GM21360 (cell line): ENCODE measurements around the gene ITPR1.
A peak's percentile ranks its signal among the peaks of the same experiment; 100 is the strongest.

ENCODE experiments used
- ATAC-seq: cut with Tn5 transposase; IDR thresholded peaks from one replicate; pipeline ENCODE4 v1.9.1; 2021; ENCODE audit warnings: mild to moderate bottlenecking, moderate library complexity; ENCODE audit not compliant: unreplicated experiment

ITPR1 gene

DNA sequence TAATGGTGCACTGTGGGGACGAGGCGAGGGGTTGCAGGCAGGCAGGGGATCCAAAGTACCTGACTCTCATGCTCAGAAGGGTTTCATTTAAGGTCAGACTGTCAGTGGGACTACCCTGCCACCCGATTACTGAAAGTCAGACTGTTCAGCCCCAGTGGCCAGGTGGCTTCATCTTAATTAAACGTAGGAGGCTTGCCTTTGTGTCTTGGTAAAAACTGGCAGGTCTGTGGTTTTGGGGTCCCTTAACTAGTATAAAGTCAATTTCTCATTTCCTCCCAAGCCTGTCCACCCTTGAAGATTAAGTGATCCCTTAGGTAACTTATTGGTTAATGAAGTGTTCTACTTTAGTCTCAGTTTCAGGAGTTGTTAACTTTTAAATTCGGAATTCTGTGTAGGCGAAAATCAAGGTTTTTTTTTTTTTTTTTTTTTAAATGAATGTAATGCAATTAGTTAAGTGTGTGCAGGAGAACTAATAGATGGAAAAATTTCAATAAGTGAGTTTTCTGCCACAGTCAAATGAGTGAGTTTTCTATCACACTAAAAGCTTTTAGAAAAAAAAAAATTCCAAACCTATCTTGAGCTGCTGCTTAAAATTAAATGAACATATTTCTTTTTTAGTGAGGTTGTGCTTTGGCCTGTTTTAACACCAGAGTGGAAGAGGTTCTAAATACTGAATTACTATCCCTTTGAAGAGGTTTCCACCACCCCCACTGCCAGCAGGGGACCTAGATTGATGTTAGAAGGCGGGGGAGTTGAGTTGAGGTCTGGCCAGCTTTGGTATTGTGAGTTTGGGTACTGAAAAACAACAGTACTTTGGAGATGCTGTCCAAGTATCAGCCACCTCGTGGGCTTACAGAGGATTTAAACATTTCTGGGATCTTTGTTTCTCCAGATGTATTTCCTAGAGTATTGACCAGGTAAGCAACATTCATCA lies 15.2 kb downstream of the ITPR1 start:
- ATAC-seq, result peak; percentile 58

DNA sequence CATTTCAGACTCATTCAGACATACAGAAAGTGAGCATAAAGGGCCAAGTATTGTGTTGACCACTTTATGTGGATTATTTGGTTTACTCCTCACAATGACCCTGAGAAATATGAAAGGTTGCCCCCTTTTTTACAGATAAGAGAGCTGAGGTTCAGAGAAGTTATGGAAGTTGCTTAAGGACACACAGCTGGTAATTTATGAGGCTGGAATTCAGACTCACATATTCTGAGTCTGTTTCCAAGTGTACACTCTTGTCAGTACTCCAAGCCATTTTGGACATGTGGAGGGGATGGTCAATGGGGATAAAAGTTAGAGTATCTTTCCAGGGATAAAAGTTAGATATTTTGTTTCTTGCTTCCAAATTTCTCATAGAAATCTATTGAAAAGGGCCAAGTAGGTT lies 15.9 kb downstream of the ITPR1 start:
- no peak for ATAC-seq

DNA sequence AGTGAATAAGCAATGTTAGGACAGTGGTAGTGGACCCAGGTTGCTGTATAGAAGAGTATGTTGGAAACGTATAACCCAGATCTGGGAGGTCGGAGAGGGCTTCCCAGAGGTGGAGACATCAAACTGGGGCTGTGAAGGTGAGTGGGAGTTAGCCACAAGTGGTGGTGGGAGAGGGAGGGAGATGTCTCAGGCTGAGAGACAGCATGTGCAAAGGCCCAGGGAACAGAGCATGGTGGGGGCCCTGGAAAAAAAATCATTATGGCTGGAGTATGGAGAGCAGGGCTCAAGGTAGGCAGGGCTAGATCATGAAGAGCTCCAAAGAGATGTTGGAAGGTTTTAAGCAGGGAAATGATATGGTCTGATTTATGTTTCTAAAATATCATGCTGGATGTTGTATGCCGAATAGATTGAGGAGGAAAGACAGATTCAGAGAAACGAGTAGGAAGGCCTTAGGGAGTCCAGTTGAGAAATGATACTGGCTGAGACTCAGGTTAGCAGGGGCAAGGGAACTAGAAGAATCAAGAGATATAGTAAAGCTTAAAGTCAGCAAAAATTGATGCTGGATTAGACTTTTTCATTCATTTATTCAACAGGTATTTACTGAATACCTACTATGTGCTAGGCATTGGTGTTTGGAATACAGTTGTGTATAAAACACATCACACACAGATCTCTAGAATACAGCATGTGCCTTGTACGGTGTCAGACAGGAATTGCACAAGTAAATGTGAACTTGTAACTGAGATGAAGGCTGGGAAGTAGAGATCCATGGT lies 17.0 kb downstream of the ITPR1 start:
- ATAC-seq, result no peak

DNA sequence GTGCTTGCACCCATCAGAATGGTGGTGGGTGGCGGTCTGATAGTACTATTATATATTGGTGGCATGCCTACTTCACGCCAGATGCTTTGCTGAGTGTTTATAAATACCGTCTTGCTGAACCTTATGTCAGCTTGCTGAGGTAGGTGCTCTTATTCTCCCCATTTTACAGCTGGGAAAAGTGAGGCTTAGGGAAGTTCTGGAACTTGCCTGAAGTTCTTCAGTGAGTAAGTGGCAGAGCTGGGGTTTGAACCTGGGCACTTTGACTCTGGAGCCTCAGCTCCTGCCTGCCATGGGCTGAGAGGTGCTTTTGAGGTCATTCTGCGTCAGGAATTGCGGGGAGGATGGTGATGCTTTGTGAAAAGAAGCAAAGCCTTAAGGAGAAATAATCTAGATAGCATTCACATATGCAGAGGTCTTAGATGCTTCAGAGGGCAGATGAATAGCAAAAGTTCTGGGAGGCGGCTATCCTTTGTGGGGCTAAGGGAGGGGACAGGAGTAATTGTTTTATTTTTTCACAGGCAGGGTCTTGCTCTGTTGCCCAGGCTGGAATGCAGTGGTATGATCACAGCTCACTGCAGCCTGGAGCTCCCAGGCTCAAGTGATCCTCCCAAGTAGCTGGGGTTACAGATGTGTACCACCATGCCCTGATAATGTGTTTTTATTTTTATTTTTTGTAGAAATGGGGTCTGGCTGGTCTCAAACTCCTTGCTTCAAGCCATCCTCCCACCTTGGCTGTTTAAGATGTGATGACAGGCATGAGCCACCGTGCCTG lies 18.5 kb downstream of the ITPR1 start:
- ATAC-seq, result no peak

DNA sequence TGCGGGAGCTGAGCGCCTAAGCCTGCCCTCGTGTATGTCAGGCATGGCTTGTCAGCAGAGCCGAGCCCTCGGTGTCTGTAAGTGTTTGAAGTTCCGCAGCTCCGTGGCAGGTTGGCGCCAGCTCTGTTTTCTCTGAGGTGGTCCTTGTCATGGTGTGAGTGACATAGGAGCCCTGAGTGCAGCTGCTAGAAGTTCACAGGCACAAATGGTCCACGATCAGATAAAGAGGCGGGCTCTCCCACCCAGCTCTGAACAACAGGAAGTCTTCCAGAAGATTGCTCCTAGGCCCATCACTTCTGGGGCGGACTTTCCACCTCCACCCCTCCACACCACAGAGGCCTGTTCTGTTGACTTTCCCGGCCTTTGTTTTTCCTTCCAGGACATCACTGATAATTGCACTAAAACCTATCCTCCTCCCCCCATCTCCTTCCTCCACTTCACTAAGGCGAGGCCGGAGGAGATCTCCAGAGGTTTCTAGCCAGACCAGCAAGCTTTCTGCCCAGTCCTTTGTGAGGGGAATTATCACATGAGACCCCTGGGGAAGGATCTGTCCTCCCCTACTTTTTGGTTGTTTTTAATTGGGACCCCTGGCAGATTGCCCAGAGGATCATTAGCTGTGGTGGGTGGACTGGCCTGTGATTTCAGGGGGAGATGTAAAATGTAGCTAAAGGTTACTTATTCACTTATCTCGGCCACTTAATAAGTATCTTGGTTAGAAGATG lies 19.9 kb downstream of the ITPR1 start:
- no peak for ATAC-seq

DNA sequence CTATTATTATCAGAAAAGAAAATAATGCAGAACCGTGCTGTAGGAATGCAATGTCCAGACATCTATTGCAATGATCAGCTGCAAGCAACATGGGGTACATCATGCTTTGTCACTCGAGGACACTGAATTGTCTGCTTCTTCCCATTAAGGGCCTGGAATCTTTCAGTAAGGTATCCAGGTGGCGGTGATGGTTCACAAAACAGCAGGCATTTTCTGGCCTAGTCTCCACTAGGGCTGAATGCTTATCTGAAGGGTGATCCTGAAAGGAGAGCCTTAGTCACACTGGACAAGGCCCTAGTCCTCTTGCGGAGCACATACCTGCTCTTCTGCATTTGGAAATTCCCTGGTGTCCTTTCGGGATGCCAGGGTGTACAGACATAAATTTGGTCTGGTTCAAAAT lies 21.2 kb downstream of the ITPR1 start:
- ATAC-seq, result no peak

DNA sequence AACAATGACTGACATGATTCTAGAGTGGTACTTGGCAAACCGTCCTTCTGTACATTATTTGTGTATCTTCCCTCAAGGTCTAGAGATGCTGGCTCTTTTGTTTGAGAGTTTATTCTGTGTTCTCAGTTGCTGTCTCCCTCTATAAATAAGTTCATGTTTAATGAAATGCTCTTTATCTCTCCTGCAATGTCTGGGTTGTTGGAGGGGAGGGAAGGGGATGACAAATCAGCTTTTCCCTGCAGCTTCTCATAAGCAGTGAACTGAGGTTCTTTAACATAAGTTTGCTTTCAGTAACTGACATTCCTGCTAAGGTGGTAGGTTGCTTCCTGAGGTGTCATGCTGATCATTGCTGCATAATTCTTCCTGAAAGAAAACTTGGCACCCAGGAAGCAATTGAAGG lies 21.8 kb downstream of the ITPR1 start:
- no peak for ATAC-seq

DNA sequence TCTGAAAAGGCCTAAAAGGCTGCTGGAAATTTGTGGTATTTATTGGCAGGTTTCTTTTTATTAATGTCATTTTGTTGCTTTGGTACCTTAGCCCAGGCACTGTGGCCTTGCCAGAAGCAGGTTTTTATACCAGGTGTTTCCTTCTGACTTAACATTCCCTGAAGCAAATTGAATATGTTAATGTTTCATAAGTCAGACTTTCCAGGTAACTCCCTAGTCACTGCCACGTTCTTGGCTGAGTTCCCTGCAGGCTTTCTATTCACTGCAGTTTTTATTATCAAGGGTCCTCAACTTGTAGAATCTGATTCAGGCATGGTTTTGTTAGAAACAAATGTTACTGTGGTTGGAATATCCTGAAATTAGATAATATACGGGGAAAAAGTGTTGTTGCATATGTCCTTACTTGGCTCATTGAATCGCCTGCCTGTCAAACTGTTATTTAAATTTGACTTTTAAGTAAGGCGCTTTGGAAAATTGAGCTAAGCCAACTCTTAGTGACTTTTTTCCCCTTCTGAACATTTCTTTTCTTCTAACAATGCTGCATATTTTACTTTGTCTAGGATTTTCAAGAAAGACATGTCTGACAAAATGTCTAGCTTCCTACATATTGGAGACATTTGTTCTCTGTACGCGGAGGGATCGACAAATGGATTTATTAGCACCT lies 22.9 kb downstream of the ITPR1 start:
- no peak for ATAC-seq

DNA sequence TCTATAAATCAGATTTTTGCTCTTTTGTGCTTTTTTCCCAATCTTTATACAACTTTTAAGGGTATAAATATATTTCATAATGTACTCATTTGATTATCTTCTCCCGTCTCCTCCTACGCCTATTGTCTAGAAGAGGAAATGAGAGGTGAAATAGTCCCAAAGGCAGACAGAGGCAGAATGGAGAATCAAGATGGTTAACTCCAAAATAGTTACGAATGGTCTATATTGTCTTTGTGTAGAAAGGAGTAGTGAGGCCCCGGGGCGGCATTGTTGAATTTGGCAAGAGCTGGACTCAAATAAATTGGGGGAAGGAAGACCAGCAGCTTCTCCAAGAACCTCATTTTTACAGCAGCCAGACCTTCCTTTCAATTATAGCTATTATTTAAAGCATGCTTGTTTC lies 23.9 kb downstream of the ITPR1 start:
- no peak for ATAC-seq

DNA sequence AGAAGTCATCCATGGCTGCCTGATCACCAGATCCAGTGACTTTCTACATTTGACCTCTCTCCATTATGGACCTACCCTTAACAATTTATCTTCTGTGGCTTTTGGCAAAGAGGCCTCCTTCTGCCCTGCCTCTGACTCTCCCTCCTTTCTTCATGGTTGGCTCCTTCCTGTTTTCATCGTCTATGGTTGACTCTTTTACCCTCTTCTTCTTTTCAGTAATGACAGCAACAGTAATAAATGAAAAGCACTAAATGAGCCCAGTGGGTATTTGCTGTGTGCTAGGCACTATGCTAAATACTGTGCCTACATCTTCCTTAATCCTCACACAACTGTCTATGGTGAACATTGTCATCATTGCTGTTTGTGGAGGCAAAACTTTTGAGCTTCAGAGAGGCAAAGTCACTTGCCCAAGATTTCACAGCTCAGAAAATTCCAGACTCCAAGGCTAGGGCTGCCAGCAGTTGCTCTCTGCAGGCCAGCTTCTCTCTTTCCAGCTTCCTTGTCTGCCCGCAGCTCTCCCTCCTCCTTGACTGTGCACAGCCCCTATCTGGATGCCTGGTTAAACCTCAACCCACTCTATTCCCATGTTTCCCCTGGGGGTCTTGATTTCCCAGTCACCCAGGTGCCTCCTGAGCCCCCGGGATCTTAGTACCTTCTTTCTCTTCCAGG lies 24.6 kb downstream of the ITPR1 start:
- no peak for ATAC-seq

DNA sequence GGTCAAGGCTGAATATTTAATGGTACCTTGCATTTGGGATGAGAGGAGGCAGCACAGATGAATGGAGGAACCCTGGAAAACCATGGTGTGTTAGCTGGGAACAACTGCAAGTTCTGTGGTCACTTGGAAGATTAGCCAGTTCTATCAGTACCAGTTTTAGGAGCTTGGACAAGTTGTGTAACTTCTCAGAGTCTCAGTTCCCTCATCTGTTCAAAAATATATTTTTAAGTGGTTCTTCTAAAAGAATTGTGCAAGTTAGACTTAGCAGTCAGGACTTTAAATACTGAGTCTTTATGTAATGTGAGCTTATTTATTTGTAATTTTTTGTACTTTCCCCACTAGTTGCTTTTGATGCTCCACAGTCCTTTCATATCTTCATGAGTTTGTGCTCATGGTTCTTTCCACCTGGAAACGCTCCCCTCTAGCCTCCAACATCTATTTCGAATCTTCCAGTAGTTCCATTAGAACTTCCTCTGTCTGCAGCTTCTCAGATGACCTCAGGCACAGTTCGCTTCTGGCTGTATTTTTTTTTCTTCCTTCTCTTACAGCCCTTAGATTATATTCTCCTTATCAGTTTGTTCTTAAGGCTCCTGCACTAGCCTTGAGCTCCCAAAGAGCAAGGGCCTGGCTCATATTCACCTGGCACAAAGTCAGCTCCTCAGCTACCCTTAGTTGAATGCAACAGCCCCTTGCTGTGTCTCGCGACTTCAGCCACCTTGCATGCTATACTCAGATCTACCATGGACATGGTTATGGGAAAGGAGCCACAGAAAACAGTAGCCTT lies 27.1 kb downstream of the ITPR1 start:
- ATAC-seq, result no peak

DNA sequence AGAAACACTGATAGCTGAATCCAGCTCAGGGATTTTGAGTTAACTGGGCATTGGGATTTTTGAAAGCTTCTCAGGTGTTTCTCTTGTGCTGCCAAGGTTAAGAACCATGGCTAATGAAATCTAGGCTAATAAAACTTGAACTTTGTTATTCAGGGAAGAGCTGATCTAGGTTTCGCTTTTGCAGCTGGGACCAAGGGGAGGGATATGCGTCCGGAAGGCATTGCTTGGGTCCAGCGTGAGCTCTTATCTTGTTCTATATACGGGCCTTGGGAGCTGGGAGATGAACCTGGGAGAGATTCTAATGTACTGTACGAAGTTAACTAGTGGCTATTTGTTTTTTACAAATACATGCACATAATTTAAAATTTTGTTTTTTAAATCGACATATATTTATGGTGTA lies 29.8 kb downstream of the ITPR1 start:
- ATAC-seq, result no peak

DNA sequence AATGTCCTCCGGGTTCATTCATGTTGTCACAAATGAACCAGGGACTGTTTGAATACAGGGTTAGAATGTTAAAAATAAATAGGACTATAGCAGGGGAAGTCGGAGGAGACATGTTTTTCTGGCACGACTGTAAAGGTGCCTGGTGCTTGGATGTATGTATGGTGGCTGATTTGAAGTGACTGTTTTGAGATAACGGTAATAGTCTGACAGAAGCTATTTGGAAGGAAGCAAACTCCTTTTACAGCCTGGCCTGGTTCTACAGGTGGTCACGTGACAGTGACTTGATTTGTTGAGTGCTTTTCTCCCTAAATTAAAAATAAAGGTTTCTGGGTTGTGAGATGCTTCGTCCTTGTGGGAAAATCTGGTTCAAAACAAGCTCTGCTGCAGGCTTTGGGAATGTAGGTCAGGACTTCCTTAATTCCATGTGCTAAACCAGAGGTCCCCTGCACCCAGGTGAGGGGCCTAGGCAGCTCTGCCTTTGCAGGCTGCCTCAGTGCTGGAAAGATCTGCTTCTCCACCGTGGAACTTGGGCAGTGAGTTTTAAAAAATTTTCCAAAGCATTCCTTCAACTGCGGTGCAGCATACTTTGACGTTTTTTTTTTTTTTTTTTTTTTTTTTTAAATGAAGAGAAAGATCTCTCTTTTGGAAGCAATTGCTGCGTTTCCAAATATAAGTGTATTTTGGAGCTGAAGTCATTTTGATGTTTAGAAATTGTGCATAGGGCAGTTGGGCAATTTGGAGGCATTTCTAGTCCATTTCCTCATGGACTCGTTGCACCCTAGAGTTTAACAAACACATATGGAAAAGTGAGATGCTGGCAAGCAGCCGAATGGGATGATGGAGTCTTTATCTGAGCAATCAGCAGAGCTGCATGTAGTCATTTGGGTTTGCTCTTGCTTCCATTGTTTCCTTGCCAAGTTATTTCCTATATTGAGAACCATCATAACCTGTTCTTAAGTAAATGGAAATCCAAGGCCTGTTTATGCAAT lies 30.9 kb downstream of the ITPR1 start:
- no peak for ATAC-seq

DNA sequence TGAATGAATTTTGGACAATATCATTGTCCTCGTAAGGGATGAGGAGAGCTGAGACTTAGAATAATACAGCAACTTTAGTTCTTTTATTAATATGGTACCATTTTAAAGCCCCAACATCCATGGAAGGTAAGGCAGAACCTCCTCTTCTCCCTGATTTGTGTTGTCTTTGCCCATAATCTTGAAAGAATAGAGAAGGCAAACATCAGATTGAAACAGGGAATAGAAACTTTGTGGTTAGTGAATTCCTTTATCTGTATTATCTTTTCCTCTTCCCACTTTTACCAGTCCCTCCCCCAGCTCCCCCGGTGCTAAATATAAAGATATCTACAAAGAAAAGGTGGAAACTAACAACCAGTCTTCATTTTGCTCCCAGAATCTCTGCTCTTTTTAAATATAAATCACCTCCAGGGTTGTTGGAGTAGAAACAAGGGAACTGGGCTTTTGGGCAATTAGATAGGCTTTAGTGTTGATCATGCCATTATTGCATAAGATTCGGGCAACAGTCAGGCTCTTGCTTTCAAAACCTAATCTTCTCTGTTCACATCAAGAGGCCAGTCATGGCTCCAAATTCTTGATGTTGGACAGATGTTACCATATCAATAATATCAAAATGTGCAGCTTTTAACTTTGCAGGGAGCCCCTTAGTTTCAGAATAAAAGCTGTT lies 32.5 kb downstream of the ITPR1 start:
- no peak for ATAC-seq

DNA sequence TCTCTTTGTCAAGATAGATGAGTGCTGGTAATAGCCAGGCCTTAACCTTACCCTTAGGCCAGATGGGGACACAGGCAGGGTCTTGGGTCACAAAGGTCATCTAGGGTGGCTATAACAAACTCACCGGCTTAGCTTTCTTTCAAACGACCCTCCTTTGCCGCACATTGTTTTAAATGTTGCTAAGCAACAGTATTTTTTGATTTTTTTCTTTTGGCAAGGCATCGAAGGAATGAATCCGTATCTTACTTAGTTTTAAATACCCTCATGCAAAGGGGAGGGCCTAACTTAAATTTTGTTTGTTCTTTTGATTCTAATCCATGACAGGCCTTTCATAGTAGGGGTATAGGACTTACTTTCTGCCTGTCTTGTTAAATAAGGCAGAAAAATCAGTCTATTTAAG lies 35.2 kb downstream of the ITPR1 start:
- ATAC-seq, result no peak

DNA sequence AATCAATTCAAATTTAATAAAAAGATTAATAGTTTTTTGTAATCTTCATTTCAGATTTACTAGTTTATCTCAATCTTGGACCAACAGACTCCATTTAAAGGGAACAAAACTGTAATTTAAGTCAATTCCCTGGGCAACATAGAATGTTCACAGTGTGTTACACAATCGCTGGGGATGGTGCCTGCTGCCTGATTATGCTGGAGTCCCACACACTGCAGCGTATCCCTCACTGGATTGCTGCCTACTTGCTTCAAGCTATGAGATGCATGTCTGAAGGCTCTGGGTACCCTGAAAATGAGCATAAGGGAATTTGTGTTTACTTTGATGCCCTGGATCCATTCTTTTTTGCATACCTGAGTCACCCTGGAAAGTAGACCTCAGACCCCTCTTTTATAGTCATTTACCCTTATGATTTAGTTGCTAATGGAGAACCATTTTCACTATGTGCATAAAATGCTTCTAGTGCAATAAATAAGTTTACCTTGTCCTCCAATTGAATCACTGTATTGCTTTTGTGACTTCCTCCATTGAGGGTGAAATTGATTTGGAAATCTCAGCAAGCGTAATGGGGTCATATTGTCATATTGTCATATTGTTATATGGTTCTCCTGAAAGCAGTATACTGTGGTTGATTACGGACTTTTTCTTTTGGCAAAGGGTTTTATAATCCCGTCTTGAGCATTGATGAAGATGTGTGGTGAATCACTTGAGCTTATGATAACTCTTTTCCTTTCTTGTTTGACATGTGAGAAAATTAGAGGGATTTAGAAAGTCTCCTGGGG lies 35.9 kb downstream of the ITPR1 start:
- ATAC-seq, result no peak
